Measurements from ENCODE around the gene PPP4C. TPM values are rescaled to one million over a fixed set of nuclear protein-coding genes. Genes with fewer than 3 reads are reported as not detected.
A peak's percentile ranks its signal among the peaks of the same experiment; 100 is the strongest.

The PPP4C gene
- total and polyA plus RNA-seq, 8 donors, result 21.7 to 53.7 (median 28.6) TPM

DNA sequence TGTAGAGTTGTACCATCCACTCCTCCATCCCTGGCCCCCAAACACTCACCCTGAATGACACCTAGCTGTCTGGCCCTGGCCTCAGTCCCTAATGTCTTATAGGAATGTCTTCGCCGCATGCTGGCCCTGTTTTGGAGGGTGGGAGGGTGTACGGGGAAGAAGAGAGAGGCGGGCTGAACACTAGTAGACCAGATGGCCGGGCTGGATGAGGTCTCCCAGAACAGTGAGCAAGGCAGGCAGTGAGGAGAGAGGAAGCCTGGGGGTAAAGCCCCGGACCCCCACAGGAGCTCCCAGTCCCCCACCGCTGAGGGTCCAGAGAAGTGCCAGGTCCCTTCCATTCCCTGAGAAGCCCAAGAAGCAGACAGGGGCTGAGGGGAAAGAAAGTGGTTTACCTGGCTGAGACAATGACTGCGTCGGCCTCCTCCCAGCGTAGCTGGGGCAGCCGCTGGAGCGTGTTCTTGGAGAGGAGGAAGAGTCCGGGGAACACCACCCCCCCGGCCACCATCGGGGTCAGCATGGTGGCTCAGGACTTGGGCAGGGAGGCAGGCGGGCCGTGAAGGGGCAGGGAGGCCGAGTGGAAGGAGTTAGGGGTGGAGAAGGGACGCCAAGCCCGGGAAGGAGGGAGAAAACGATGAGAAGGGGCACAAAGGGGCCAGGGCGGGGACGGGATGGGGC lies 45.6 kb upstream of the PPP4C start:
- WGBS, 2 donors, result 27 to 29% methylated on average over 23 of the region's 23 CpGs
- TF ChIP-seq CTCF (IDR thresholded peaks at IDR 0.05), result no peak
- no peak overlapping the region for H3K27ac ChIP-seq
- H3K4me3 ChIP-seq, result no peak overlapping the region
- H3K9me3 ChIP-seq, result no peaks in the 10 kb centered on the region
- no peak for ATAC-seq
- no peak for DNase-seq
- no peaks in the 10 kb centered on the region for H3K36me3 ChIP-seq
- FAIRE-seq, result no peak
- H3K27me3 ChIP-seq, result peaks cover 0 to 19% (median 2%) of the 10 kb centered on the region in 4 donors
- intact Hi-C loops (cut with DNase I), result no loop called here
- H3K4me1 ChIP-seq, result peaks cover 0 to 5% (median 0%) of the 10 kb centered on the region in 3 donors

DNA sequence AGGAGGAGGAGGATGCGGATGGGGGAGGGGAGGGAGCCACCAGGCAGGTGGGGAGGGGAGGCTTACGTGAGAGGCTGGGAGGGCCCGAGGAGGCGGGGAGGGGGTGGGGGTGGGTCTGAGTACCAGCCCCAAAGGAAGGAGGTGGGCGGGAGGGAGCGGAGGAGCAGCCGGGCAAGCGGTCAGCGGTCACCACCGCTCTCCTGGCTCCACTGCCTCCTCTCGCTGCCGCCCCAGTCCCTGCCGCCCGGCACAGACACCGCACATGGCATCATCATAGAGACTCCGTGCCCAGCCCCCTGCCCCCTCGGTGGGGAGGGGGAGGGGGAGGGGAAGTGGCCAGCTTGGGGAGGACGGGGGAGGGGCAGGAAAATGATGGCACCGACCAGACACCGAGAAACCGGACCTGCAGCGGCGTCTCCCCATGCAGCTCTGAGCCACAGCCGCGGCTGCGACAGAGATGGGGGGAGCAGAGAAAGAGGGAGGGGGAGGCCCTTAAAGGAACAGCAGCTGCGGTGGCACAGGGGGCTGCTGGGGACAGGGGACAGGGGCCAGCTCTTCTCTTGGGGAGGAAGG lies 44.9 kb upstream of the PPP4C start, which contains the start of gene TLCD3B:
Gene TLCD3B, minus strand, starts transcription at position 431 of the 573 bp plus-strand sequence. CDS start 744 bp downstream, outside the sequence.
- no peaks in the 10 kb centered on the region for H3K36me3 ChIP-seq
- WGBS, 2 donors, result 2% methylated on average over 10 to 27 of the region's 27 CpGs
- ATAC-seq (peak in 3 of 4 donors; percentile 21 to 49 (median 48)), FAIRE-seq (no peak), DNase-seq (no peak)
- peaks cover 0 to 5% (median 0%) of the 10 kb centered on the region in 3 donors for H3K4me1 ChIP-seq
- no peak within 1 kb of the TSS for H3K27ac ChIP-seq
- H3K27me3 ChIP-seq, result peaks cover 0 to 19% (median 2%) of the 10 kb centered on the region in 4 donors
- peak within 1 kb of the TSS in 1 of 4 donors; percentile 17 for H3K4me3 ChIP-seq
- no peaks in the 10 kb centered on the region for H3K9me3 ChIP-seq
- TF ChIP-seq CTCF (IDR thresholded peaks at IDR 0.05), result no peak
- intact Hi-C loops (cut with DNase I), result no loop called here

DNA sequence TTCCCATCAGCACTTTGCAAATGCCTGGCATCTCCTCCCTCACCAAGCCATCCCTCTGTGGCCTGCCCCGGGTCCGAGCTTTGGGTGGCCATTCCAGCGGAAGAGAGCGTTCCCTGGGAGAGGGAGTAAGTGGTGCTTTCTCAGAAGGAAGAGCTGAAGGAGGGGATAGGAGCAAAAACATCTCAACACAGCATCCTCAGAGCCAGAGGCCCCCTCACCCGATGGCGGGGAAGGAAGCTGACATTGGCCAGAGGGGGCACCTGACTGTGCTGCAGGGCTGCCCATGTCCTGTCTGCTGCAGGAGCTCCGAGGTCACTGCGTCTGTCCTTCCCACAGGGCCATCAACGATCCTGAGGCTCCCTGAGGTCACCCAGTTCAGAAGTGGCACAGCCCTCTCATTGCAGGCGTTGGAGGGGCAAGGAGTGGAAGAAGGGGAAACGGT lies 44.3 kb upstream of the PPP4C start:
- no peaks in the 10 kb centered on the region for H3K36me3 ChIP-seq
- H3K27me3 ChIP-seq, result peaks cover 0 to 19% (median 2%) of the 10 kb centered on the region in 4 donors
- intact Hi-C loops (cut with DNase I), result no loop called here
- TF ChIP-seq CTCF (IDR thresholded peaks at IDR 0.05), result no peak
- H3K9me3 ChIP-seq, result no peaks in the 10 kb centered on the region
- DNase-seq, result no peak
- H3K27ac ChIP-seq, result no peak overlapping the region
- WGBS, 2 donors, result 19 to 21% methylated on average over 11 of the region's 11 CpGs
- peaks cover 0 to 5% (median 0%) of the 10 kb centered on the region in 3 donors for H3K4me1 ChIP-seq
- no peak for ATAC-seq
- H3K4me3 ChIP-seq, result no peak overlapping the region
- no peak for FAIRE-seq

- no peak for FAIRE-seq
- H3K9me3 ChIP-seq, result no peaks in the 10 kb centered on the region
- H3K27ac ChIP-seq, result no peak overlapping the region
- peaks cover 0 to 5% (median 0%) of the 10 kb centered on the region in 3 donors for H3K4me1 ChIP-seq
- intact Hi-C loops (cut with DNase I), result no loop called here
- H3K4me3 ChIP-seq, result no peak overlapping the region
- no peaks in the 10 kb centered on the region for H3K36me3 ChIP-seq
- peak in 1 of 6 donors; percentile 37 for DNase-seq
- peak in 3 of 4 donors; percentile 56 to 67 (median 61) for ATAC-seq
- TF ChIP-seq CTCF (IDR thresholded peaks at IDR 0.05), result peak; percentile 21 to 48 (median 36)
- peaks cover 0 to 19% (median 2%) of the 10 kb centered on the region in 4 donors for H3K27me3 ChIP-seq
- WGBS, 2 donors, result 24 to 29% methylated on average over 12 of the region's 12 CpGs
Observed at GRCh38 chr16:30032083-30032819, 43.5 kb upstream of the PPP4C start.

Measured in pancreas (tissue), 10 donors.